HUDEP-2 (cell line): Measurements from ENCODE around the gene WDR44.
"Not testable (repeated sequence)": the region's sequence is repeated elsewhere in the genome, so short reads cannot be mapped to it uniquely, and the experiment has no call there.

Experiments used
- DNase-seq, 76 experiments: peaks; one replicate each; lab custom pipeline; 2025; ENCODE audit not compliant: unreplicated experiment in 76 of 76; lab: John Stamatoyannopoulos, UW

Gene WDR44

DNA sequence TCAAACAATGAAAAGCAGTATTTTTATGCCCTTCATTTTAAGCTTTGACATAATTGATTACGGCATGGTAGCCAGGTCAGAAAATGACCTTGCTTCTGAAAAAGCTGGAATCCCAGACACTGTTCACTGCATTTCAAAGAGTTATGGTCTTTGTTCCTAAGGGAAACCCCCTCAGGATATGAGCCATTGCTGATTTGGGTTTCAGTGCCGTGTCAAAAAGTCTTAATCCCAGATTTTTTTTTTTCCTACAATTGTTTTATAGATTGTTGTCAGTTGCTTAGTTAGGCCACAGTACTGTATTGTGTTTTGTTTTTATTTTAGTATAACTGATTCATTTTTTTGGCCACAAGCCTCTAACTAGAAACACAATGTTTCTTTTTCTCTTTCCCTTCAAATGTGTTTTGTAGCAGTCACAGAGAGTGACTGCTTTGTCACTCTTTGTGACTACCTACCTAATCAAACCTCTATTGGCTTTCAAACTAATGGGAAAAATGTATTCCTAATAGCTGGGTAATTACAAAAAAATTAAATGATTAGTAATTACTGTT lies 10.3 kb downstream of the WDR44 start:
- DNase-seq: no peak

GRCh38 chrX:118360429-118361125 lies 14.7 kb downstream of the WDR44 start:
- DNase-seq: no peak

- no peak for DNase-seq
Observed at GRCh38 chrX:118364261-118364660, 18.4 kb downstream of the WDR44 start.

GRCh38 chrX:118367338-118367737 lies 21.4 kb downstream of the WDR44 start:
- no peak for DNase-seq

GRCh38 chrX:118368398-118368797 lies 22.5 kb downstream of the WDR44 start:
- no peak for DNase-seq

- DNase-seq: no peak
Observed at GRCh38 chrX:118370921-118371624, 25.2 kb downstream of the WDR44 start.

DNA sequence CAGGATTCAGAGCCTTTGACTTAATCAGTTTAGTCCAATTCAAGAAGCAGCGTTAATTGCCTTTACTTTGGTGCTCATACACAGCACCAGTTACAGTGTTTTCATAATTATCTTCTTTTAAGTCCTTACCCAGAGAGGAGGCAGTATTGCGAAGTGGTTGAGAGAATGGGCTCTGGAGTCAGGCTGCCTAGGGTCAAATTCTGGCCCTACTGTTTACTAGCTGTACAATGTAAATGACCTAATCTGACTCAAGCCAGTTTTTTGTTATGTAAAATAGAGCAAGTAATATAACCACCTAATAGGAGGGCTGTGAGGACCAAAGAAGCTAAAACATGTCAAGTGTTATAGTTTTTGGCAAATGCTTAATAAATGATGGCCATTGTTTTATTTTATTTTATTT lies 27.6 kb downstream of the WDR44 start:
- no peak for DNase-seq

GRCh38 chrX:118383120-118383519 lies 37.2 kb downstream of the WDR44 start:
- no peak for DNase-seq

DNA sequence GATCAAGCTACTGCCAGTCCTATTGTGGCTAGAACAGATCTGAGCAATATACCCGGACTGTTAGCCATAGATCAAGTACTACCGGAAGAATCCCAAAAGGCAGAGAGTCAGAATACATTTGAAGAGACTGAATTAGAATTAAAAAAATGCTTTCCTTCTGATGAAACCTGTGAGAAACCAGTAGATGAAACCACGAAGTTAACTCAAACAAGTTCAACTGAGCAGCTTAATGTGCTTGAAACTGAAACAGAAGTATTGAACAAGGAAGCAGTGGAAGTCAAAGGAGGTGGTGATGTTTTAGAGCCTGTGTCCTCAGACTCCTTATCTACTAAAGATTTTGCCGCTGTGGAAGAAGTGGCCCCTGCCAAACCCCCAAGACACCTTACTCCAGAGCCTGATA lies 46.8 kb downstream of the WDR44 start:
- DNase-seq: no peak

DNA sequence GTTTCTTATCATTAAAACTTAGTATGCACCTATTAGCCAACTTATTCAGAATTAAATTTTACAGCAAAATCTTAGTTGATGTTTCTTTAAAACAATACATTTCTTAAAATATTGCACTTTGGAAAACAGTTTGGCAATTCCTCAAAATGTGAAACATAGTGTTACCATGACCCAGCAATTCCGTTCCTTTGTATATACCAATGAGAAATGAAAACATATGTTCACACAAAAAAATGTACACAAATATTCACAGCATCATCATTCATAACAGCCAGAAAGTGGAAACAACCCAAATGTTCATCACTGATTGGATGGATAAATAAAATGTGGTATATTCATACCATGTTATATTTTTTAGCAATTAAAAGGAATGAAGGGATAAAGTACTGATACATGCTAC lies 50.2 kb downstream of the WDR44 start:
- no peak for DNase-seq

DNA sequence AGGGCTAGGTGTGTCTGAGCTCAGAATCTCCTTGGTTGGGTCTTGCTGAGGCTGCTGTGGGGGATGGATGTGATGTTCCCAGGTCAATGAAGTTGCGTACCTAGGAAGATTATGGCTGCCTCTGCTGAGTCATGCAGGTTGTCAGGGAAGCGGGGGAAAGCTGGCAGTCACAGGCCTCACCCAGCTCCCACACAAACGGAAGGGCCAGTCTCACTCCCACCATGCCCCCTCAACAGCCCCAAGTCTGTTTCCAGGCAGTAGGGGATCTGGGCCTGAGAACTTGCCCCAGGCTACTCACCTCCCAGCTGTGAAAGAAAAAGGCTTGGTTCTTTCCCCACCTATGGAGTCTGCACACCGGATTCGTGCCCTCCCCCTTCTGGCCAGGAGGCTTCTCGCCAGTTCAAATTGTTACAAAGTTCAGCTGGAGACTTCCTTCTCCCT lies 72.9 kb downstream of the WDR44 start:
- no peak for DNase-seq

DNA sequence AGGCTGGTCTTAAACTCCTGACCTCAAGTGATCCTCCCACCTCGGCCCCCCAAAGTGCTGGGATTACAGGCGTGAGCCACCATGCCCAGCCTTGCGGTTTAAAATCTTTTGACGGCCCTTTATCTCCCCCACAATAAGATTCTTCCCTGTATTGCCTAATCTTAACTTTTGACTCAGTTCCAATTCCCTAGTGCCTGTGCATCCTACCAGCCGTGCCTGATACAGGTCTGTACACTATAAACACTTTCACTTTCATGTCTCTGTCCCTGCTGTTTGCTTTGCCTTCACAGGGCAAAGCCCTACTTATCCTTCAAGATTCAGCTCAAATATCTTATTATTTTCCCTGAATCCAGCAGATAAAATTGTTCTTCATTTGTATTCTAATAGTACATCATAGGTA lies 74.6 kb downstream of the WDR44 start:
- DNase-seq: no peak

DNA sequence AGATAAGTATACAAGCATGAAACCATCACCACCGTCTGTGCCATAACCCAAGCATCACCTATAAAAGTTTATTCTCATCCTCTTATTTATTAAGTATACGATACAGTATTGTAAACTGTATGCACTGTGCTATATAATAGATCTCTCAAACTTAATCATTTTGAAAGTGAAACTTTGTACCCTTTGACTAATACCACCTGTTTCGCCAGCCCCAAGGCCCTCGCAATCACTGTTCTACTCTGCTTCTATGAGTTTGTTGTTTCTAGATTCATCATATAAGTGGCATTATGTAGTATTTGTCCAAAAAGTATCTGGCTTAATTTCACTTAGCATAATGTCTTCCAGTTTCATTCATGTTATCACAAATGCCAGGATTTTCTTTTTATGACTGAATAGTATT lies 77.7 kb downstream of the WDR44 start:
- DNase-seq: no peak

GRCh38 chrX:118432799-118433198 lies 86.9 kb downstream of the WDR44 start:
- no peak for DNase-seq

DNA sequence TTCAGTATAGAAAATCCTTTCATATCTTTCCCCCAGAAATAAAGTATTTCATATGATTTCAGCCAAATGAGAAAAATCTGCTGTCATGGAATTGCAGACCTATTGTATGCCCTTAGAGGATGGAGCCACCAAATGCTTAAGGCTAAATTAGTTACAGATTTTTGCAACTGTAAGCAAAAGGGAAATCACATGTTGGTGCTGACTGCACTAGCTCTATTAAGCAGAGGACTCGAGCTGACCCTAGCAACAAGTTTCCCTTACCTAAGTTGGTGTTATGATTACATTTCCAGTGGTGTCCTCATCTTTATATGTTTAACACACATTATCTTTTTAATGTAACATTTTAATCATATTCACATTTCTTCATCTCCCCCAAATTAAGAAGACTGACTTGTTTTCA lies 91.4 kb downstream of the WDR44 start:
- DNase-seq: no peak

DNA sequence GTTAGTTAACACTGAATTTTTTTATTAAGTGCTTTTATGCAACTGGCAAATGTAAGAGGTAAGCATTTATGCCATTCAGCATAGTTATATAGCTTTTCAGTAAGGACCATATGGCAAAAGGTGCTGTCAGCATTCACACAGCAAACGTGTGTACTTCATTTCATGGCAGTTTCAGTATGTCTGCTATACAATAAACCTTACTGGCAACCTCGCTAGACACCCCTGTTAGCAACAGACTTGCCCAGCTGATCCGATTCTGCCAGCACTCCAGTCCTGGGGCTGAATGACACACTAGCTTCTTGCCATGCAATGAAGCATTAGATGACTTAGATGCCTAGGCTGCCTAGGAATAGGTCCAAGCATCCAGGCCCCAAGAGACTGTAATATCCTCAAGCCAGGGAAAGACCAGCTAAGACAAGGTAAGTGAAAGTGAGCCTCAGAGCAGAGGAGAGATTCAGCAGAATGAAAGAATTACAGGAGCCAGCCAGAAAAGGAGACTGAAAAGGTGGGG lies 102.4 kb downstream of the WDR44 start:
- no peak for DNase-seq

- no peak for DNase-seq
Observed at GRCh38 chrX:118455013-118455412, 109.1 kb downstream of the WDR44 start.

GRCh38 chrX:118459494-118459893 lies 113.6 kb downstream of the WDR44 start:
- peak in 19 of 76 experiments; percentile 0 to 31 (median 2) for DNase-seq

DNA sequence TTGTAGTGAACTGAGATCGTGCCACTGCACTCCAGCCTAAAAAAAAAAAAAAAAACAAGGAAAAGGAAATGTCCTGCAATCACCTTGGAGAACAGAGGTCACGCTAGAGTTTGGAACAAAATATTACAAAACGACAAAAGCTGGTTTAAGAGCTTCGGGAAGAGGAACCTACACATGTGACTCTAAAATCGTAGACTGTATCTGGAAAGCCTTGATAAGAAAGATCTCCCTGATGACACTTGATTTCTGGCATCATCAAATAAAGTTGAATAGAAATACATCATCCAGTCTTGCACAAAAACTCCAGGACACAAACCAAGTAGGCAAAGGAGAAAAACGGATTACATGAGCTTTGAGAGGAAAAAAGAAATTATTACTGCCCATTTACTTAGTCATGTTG lies 118.6 kb downstream of the WDR44 start:
- DNase-seq: no peak

GRCh38 chrX:118468122-118468521 lies 122.2 kb downstream of the WDR44 start:
- no peak for DNase-seq

DNA sequence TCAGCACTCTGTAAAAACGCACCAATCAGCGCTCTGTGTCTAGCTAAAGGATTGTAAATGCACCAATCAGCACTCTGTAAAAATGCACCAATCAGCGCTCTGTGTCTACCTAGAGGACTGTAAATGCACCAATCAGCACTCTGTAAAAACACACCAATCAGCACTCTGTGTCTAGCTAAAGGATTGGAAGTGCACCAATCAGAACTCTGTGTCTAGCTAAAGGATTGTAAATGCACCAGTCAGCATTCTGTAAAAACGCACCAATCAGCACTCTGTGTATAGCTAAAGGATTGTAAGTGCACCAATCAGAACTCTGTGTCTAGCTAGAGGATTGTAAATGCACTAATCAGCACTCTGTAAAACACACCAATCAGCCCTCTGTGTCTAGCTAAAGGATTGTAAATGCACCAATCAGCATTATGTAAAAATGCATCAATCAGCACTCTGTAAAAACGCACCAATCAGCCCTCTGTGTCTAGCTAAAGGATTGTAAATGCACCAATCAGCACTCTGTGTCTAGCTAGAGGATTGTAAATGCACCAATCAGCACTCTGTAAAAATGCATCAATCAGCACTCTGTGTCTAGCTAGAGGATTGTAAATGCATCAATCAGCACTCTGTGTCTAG lies 124.9 kb downstream of the WDR44 start:
- DNase-seq: not testable (repeated sequence)
